GM19372 (cell line): ENCODE results near the gene KCNMB1.

ENCODE experiments used
- ATAC-seq: cut with Tn5 transposase; IDR thresholded peaks from one replicate; pipeline ENCODE4 v1.9.1; 2021; ENCODE audit warnings: mild to moderate bottlenecking, low read depth, moderate library complexity; ENCODE audit not compliant: unreplicated experiment

KCNMB1 gene

DNA sequence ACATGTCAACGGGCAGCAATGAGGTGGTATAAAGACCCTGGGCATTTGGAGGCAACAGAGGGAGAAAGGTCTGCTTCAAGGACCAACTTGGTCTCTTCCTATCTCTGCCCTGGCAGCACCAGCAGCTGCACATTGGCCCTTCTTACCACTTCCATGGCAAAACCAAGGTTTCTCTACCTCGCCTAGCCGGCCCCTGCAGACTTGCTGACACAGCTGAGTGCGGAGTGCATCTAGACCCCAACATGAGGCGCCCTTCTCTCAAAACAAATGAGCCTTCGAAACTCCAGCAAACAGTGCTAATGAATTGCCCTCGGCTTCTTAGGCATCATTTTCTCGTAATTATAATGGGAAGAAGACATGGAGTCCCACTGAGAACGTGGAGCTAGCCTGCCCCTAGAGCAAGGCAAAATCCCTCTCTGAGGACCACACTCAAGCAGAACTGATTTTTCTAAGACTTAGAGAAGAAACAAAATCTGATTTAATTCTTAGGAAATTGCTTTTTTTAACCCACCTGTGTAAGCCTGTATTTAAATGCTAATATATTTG is 42.1 kb downstream of the KCNMB1 start:
- no peak for ATAC-seq

DNA sequence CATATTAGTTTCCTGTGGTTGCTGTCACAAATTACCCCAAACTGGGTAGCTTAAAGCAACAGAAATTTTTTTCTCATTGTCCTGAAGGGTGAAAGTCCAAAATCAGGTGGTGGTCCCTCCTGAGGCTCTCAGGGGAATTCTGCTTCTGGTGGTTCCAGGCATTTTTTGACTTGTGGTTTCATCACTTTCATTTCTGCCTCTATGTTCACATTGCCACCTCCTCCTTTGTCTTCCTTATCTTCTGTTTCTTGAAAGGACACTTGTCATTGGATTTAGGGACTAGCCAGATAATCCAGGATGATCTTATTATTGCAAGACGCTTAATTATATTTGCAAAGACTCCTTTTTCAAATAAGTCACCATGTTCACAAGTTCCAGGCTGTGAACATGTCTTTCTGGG is 43.2 kb downstream of the KCNMB1 start:
- ATAC-seq, result no peak

DNA sequence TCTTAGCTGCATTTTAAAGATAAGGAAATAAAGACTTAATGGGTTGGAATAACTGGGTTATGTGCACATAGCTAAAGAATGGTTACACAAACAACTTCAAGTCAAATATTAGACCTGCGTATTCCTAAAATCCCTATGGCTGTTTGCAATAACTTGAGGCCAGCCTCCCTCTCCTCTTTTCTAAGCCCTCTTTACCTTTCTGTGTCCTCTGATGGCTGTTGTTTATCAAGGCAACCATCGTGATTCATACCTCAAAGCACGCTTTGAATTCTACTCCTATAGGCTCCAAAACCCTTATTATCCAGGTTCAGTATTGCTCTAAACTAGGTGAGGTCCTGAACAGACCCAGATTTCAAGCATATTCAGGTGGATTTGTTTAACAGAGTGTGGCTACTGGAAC is 46.0 kb downstream of the KCNMB1 start:
- ATAC-seq, result no peak

DNA sequence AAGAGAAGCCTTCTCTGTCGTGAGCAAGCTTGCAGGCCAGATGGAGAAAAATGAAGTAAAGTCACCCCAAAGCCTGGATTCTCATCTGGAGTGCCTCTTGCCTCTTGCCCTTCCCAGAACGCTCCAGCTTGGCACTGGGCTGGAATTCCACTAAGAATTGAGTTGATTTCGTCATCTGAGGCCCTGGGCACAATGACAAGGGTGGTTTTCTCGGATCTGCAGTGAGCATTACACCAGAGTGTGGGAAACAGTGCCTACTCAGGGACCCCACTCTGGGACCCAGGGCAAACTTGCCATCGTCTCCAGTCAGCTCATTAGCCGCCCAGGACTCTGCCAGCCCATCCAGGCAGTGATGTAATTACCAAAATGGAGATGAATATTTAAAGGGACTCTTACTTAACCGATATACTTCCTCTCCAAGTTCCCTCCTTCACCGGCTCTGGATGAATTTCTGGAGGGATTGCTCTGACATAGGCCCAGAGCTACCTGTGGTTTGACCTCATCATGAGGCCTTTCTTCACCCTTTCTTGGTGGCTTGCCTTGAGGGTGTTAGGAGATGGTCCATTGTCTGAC is 46.9 kb downstream of the KCNMB1 start:
- no peak for ATAC-seq

DNA sequence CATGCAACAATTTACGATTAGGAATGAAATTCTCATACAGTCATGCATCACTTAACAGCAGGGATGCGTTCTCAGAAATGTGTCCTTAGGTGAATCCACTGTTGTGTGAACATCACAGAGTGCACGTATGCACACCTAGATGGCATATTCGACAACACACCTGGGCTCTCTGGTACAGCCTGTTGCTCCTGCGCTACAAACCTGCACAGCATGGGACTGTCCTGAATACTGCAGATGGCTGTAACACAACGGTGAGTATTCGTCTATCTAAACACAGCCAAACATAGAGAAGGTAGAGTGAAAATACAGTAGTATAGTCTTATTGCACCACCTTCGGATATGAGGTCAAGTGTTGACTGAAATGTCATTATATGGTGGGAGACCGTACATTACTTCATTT is 47.6 kb downstream of the KCNMB1 start:
- no peak for ATAC-seq

DNA sequence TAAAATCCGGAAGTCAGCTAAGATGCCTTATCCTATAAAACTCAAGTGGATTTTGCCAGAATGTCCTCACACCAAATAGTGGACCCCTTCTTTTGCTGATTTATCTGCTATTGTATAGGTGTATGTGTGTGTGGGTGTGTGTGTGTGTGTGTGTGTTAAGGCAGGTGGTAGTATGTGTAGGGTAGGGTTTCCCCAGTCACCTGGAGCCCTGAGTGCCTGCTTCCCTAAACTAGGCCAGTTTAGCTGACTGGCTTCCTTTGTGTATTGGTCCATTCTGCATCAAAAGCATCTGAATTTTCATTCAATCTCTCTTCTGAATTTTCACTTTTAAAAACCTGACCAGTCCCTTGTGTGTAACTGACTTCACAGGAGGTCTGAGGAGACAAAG is 49.4 kb downstream of the KCNMB1 start:
- no peak for ATAC-seq

DNA sequence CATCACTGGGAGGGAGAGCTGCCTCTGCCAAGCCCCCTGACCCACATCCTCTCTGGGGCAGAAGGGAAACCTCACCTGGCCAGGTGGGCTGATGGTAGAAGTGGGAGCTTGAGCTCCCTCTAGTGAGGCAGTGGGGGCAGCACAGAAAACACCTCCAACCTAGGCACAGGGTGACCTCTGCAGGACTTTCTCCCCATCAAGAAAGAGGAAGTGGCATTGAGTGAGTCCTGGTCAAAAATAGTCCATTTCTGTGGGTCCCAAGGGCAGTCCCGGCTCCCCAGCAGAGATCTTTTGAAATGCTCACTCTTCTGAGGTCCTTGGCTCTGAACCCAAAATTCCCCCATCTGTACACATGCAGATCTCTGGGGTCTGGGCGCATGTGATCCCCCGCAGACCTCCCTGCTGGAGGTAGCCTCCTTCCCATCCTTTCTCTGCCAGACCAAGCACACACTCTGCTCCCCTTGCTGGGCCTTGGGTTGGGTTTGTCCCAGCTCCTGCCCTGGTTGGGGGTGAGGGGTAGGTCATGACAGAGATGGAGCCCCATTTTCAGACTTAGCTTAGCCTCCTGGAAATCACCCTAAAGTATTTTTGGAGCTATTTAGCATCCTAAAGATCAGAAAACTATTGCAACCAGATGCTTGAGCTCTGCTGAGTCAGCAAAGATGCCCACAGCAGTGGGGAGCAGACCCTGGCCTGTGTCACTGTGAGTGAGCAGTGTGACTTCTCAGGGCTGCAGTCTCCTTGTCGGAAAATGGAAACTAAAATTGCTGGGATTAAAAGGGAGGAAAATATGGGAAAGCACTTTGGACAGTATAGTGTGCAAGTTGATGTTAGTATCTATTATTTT is 50.0 kb downstream of the KCNMB1 start:
- ATAC-seq, result peak; percentile 95

DNA sequence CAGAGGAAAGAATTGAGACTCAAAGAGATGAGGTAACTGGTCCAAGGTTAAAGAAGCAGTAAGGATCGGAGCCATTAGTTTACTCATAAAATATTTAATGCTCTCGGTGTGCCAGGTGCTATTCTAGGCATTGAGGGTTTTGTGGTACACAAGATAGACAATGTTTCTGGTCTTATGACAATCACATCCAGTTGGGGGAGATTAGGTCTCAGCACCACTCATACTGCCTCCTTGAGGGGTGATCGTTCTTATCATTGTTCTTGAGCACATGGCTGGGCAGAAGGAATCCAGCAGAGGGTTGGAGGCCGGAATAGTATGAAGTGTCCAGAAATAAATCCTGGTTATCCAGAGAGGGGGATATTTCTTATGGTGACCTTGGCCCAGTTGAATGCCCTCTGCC is 50.9 kb downstream of the KCNMB1 start:
- ATAC-seq, result no peak

DNA sequence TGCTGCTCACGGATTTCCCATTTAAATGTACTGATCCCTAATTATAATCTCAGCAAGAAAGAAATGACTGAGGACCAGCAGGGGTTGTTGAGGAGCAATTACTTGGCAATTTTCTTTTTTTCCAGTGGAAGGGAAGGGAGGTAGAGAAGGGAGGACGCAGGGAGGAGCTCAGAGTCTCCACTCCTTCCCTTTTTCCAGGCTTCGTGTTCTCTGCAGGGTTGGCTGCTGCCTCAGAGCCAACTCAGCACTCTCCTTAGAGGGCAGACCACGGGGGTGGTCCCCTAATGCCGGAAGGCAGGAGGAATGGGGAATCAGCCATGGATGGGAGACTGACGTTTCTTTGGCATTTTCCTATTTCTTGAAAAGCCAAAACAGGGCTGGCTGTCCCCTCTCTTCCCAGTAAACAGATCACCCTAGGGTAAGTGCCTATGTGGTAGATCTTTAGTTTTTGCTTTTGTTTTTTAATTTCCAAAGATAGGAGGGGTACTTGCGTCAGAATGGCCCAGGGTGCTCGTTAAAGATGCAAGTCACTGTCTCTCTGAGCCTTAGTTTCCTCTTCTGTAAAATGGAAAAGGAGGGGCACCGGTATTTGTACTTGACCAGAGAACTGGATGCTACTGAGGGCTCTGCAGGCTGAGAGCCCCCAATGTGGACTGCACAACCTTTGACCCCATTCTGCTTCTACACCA is 52.0 kb downstream of the KCNMB1 start:
- no peak for ATAC-seq

DNA sequence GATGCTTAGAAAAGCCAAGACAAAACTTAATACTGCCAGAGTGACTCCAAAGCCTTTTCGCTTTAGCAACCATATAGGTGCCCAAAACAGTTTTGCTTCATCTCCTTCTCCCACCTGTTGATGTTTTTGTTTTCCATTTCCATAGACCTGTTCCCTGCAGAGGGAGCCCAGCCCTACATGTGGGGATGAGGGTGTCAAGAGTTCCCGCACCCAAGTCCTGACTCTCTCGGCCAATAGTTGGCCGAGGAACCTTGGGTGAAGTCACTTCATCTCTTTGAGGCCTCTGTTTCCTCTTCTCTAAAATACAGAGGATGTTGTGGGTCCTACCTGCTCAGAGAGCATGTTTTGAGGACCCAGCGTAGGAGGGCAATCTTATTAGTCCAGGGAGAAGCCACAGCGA is 53.1 kb downstream of the KCNMB1 start:
- ATAC-seq, result no peak

DNA sequence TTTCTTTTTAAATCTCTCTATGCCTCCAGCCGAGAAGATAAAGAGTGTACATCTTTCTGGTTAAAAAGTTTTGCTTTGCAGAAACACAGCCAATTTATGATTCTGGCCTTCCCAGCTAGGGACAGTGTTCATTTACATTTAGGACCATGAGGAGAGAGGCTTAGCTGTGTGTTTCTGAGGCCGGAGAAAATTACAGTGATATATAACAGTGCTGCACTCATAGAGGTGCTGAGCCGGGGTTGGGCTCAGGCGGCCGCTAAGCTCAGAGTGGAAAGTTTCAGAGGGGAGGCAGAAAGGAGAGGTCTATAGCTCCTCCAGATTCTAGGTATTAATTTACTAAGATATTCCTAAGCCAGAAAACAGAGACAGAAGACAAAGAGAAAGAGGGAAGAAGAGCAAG is 54.5 kb downstream of the KCNMB1 start:
- ATAC-seq, result no peak

DNA sequence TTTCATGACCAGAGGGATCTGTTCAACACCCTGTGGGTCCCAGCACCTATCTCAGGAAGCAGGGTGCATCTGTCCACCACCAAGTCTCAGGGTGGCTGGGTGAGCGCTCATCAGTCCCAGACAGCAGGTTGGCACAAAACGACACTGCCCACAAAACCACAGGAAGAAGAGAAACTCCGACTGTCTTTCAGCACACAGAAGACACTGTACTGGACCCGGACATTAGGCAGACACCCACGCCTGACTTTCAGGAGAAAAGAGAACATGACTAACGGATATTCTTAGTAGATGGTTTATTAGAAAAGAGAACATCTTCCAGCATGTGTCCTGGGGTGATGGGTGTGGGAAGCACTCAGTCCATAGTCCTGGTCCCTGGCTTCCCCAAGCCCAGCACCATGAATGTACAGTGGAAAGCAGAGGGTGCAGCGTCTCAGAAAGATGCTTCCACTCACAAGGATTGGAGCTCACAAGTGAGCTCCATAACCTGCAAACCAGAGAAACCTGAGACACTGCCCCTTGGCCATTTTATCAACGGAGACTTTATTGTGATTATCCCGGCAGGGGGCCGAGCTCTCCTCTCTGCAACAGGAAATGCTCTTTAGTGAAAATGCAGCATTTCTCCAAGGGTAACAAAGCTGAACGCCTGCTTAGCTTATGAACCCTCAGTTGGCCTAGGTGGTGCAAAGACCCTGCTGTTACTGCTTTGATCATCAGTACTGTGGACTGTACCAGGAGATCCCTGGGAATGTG is 55.8 kb downstream of the KCNMB1 start:
- ATAC-seq, result no peak

DNA sequence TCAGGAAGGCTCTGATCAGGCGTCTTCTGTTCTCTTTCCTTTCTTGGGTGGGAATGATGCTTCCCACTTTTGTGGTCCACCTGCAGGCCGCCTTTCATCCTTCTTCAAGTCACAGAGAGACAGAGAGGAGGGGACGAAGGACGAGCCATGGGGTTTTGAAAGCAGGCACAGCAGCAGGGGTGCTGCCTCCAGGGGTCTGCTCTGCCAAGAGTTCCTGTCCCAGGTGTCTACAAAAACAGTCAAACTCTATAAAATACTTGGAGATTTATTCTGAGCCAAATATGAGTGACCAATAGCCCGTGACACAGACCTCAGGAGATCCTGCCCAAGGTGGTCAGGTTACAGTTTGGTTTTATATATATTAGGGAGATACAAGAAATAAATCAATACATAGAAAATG is 57.1 kb downstream of the KCNMB1 start:
- ATAC-seq, result no peak

DNA sequence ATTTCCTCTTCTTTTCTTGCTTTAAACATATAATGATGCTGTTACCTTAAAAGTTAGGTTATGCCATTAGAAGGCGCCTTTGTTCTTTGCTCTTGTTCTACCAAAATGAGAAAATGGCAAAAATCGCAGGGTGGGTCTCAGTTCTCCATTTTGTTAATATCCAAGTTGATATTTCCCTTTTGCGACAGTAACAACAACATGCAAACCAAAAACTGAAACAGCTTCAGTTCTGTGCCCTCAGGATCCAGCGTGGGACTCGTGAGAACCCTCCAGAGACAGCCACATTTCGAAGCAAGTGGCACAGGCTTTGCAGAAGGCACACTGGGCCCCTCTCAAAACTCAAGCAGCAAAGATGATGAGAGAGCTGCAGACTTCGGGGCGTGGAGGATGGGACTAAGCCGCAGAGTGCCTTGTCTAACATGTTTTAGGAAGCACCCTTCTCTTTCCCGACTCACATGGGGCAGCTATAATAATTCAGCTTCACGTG is 58.6 kb downstream of the KCNMB1 start:
- ATAC-seq, result no peak

DNA sequence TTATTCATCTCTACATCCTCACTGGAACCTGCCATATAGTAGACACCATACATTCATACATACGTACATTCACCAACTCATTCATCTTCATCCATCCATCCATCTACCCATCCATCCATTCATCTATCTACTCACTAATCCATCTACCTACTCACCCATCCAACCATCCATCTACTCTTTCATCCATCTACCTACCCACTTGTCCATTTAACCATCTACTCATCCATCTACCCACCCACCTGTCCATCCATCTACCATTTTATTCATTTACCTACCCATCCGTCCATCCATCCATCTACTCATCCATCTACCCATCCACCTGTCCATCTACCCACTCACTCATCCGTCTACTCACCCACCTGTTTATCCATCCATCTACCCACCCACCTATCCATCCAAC is 59.6 kb downstream of the KCNMB1 start:
- no peak for ATAC-seq

DNA sequence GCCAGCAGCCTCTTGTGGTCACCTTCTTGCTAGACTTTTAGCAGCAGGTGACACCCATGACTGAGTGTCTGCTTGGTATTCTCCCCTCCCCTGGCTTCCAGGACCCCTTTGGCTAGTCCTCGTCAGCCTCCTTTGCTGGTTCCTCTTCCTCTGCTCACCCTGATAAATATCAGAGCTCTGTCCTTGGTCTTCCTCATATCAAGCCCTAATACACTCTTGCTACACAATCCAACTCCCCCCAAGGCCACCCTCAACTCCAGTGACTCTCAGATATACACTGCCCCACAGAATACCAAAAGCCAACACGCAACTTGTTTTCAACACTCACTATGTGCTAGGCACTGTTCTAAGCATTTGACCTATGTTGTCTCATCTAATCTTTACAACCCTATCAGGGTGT is 61.3 kb downstream of the KCNMB1 start:
- no peak for ATAC-seq

DNA sequence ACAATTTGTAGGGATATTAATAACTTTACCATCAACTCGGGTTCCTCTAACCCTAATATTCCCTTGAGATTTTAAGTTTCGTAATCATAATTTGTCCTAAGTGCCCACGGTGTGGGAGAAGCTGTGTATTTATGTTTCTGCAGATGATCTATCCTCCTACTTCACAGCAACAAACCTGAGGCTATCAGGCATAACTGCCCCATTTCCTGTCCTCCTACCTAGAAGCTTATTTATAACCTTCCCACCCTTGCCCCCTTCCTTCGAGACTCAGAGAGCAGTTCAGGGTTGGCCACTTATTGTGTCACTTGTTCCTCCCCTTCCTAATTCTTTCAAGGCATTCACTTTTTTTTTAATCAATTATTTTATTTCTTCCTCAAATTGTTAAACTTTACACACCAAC is 62.0 kb downstream of the KCNMB1 start:
- peak; percentile 31 for ATAC-seq
